Neural cell (in vitro differentiated cells): ENCODE data around the gene GNB1. TPM values are rescaled to one million over a fixed set of nuclear protein-coding genes. Genes with fewer than 3 reads are reported as not detected.

Experiments
- H2AFZ ChIP-seq: fragments of 200-600, 300-800 bp; sonication (generic), shearing (Covaris generic); 2 replicates; pipeline ENCODE4 v1.6.0; 2014; ENCODE audit warnings: low read depth, mild to moderate bottlenecking, antibody characterized with exemption, low read length, moderate library complexity
- H3F3A ChIP-seq: fragments of 200-600 bp; shearing (Covaris generic); 2 replicates; pipeline ENCODE4 v1.6.1; 2016; ENCODE audit warnings: mild to moderate bottlenecking, moderate library complexity, mixed read lengths, antibody characterized with exemption, low read length; ENCODE audit not compliant: insufficient read depth, poor library complexity, severe bottlenecking
- H3K27ac ChIP-seq: fragments of 200-600, 300-800 bp; sonication (generic), shearing (Covaris generic); 2 replicates; pipeline ENCODE4 v1.5.1; 2014; ENCODE audit warnings: mild to moderate bottlenecking, low read length, moderate library complexity
- H3K27me3 ChIP-seq: fragments of 300-800, 200-600 bp; sonication (generic), shearing (Covaris generic); 2 replicates; pipeline ENCODE4 v1.6.0; 2014; ENCODE audit warnings: mild to moderate bottlenecking, low read depth, low read length, moderate library complexity; ENCODE audit not compliant: insufficient read depth
- H3K36me3 ChIP-seq: fragments of 300-800, 200-600 bp; sonication (generic), shearing (Covaris generic); 2 replicates; pipeline ENCODE4 v1.5.1; 2014; ENCODE audit warnings: mild to moderate bottlenecking, antibody characterized with exemption, low read length, moderate library complexity; ENCODE audit not compliant: insufficient read depth
- H3K4me2 ChIP-seq: fragments of 300-800, 200-600 bp; sonication (generic), shearing (Covaris generic); 2 replicates; pipeline ENCODE4 v1.6.0; 2014; ENCODE audit warnings: mild to moderate bottlenecking, low read length
- H3K4me3 ChIP-seq: fragments of 300-800, 200-600 bp; sonication (generic), shearing (Covaris generic); 2 replicates; pipeline ENCODE4 v1.5.1; 2014; ENCODE audit warnings: mild to moderate bottlenecking, low read length, moderate library complexity
- H3K79me2 ChIP-seq: fragments of 200-600 bp; shearing (Covaris generic); replicated peaks from 2 replicates; pipeline ENCODE4 v1.6.0; 2014; ENCODE audit warnings: mild to moderate bottlenecking, low read length, moderate library complexity; ENCODE audit not compliant: insufficient read depth
- H3K9ac ChIP-seq: fragments of 300-800, 200-600 bp; sonication (generic), shearing (Covaris generic); 2 replicates; pipeline ENCODE4 v1.6.1; 2016; ENCODE audit warnings: mild to moderate bottlenecking, low read length, mixed read lengths
- H3K9me2 ChIP-seq: fragments of 200-600 bp; shearing (Covaris generic); 2 replicates; pipeline ENCODE4 v1.6.1; 2016; ENCODE audit warnings: mild to moderate bottlenecking, low read length, mixed read lengths; ENCODE audit not compliant: insufficient read depth
- H3K9me3 ChIP-seq: fragments of 200-600, 300-800 bp; sonication (generic), shearing (Covaris generic); 2 replicates; pipeline ENCODE4 v1.6.1; 2016; ENCODE audit warnings: mild to moderate bottlenecking, mixed run types, low read length, moderate library complexity, mixed read lengths
- H4K20me1 ChIP-seq: fragments of 200-600 bp; shearing (Covaris generic); 2 replicates; pipeline ENCODE4 v1.6.1; 2016; ENCODE audit warnings: mild to moderate bottlenecking, mixed run types; ENCODE audit not compliant: insufficient read depth
- CTCF ChIP-seq: fragments of 450-650 bp; IDR thresholded peaks from 2 replicates; pipeline ENCODE4 v1.5.1; 2014; ENCODE audit warnings: antibody characterized with exemption, mild to moderate bottlenecking, moderate library complexity; ENCODE audit not compliant: poor library complexity, severe bottlenecking
- EP300 ChIP-seq: fragments of 450-650 bp; conservative IDR thresholded peaks from 2 replicates; pipeline ENCODE4 v1.6.1; 2014; ENCODE audit warnings: antibody characterized with exemption, mild to moderate bottlenecking, moderate library complexity; ENCODE audit not compliant: poor library complexity, severe bottlenecking
- EZH2 ChIP-seq: fragments of 200-600, 300-800 bp; shearing (Covaris generic), sonication (generic); IDR thresholded peaks from 2 replicates; pipeline ENCODE4 v1.6.1; 2014; ENCODE audit warnings: antibody characterized with exemption, low read length, borderline replicate concordance, mild to moderate bottlenecking; ENCODE audit not compliant: insufficient read depth, poor library complexity, severe bottlenecking
- MXI1 ChIP-seq: fragments of 450-650 bp; conservative IDR thresholded peaks from 2 replicates; pipeline ENCODE4 v1.6.1; 2014; ENCODE audit warnings: antibody characterized with exemption, mild to moderate bottlenecking; ENCODE audit not compliant: poor library complexity, severe bottlenecking
- POLR2AphosphoS5 ChIP-seq: IDR thresholded peaks from 2 replicates; pipeline ENCODE4 v1.6.1; 2012
- RAD21 ChIP-seq: fragments of 450-650 bp; conservative IDR thresholded peaks from 2 replicates; pipeline ENCODE4 v1.6.1; 2014; ENCODE audit warnings: antibody characterized with exemption, mild to moderate bottlenecking, moderate library complexity
- REST ChIP-seq: IDR thresholded peaks from 2 replicates; pipeline ENCODE4 v1.6.1; 2012; ENCODE audit warnings: borderline replicate concordance
- SMC3 ChIP-seq: fragments of 450-650 bp; conservative IDR thresholded peaks from 2 replicates; pipeline ENCODE4 v1.6.1; 2014; ENCODE audit warnings: antibody characterized with exemption, mild to moderate bottlenecking, moderate library complexity; ENCODE audit not compliant: poor library complexity
- TAF1 ChIP-seq: IDR thresholded peaks from 2 replicates; pipeline ENCODE4 v1.6.1; 2012; ENCODE audit warnings: low read depth
- polyA plus RNA-seq: library from polyadenylated mRNA; depleted of rRNA; stranded (reverse); fragments of >200 nt; gene quantifications from 2 replicates; pipeline ENCODE4 v1.2.3, GENCODE V29; 2014

Gene GNB1
- polyA plus RNA-seq, 1 donor from 2014 or later, result 325 TPM

- Histone ChIP-seq H3K36me3 (peaks cover 6% of the 10 kb centered on the region), H3K4me2 (no peak overlapping the region), H3F3A (no peaks in the 10 kb centered on the region), H3K27me3 (no peaks in the 10 kb centered on the region), H3K4me3 (no peak overlapping the region), H3K27ac (no peak overlapping the region), H3K9me3 (no peaks in the 10 kb centered on the region), H3K9ac (no peak overlapping the region), H3K79me2 (peaks cover 6% of the 10 kb centered on the region), H2AFZ (no peak overlapping the region), H3K9me2 (no peaks in the 10 kb centered on the region), H4K20me1 (no peaks in the 10 kb centered on the region)
- no peak for TF ChIP-seq RAD21
Measured at GRCh38 chr1:1786836-1787605, 103.9 kb downstream of the GNB1 start.

GRCh38 chr1:1785666-1786065 is 105.2 kb downstream of the GNB1 start:
- Histone ChIP-seq H3K4me2 (no peak overlapping the region), H3K36me3 (peaks cover 6% of the 10 kb centered on the region), H3F3A (no peaks in the 10 kb centered on the region), H3K79me2 (no peaks in the 10 kb centered on the region), H2AFZ (no peak overlapping the region), H3K27me3 (no peaks in the 10 kb centered on the region), H3K9me3 (no peaks in the 10 kb centered on the region), H3K4me3 (no peak overlapping the region), H3K9ac (no peak overlapping the region), H4K20me1 (no peaks in the 10 kb centered on the region), H3K27ac (no peak overlapping the region), H3K9me2 (no peaks in the 10 kb centered on the region)
- TF ChIP-seq RAD21 (no peak), CTCF (no peak), MXI1 (no peak), TAF1 (no peak), POLR2AphosphoS5 (no peak), REST (no peak), EZH2 (no peak), EP300 (no peak), SMC3 (no peak)

GRCh38 chr1:1784933-1785332 is 106.0 kb downstream of the GNB1 start:
- Histone ChIP-seq H3K27ac (no peak overlapping the region), H3K9ac (no peak overlapping the region), H4K20me1 (no peaks in the 10 kb centered on the region)

More at GRCh38 chr1:1784933-1785332, 106.0 kb downstream of the GNB1 start:
- Histone ChIP-seq H3K9me3 (no peaks in the 10 kb centered on the region), H3K36me3 (peaks cover 6% of the 10 kb centered on the region), H3K79me2 (no peaks in the 10 kb centered on the region), H3F3A (no peaks in the 10 kb centered on the region), H3K9me2 (no peaks in the 10 kb centered on the region), H3K4me2 (no peak overlapping the region), H3K4me3 (no peak overlapping the region), H2AFZ (no peak overlapping the region), H3K27me3 (no peaks in the 10 kb centered on the region)
- TF ChIP-seq REST (no peak), TAF1 (no peak), MXI1 (no peak), EP300 (no peak), EZH2 (no peak), SMC3 (no peak), RAD21 (no peak), CTCF (no peak), POLR2AphosphoS5 (no peak)
